Inflammatory macrophage treated with lipopolysaccharide for 1 hour (primary cell): ENCODE measurements around the gene INTS6.
A peak's percentile ranks its signal among the peaks of the same experiment; 100 is the strongest.
"Not testable (repeated sequence)": the region's sequence is repeated elsewhere in the genome, so short reads cannot be mapped to it uniquely, and the experiment has no call there.

Source experiments
- DNase-seq, 2 donors: peaks; one replicate each; pipeline ENCODE4 v3.0.0-alpha.2; 2020 to 2022

INTS6 gene

DNA sequence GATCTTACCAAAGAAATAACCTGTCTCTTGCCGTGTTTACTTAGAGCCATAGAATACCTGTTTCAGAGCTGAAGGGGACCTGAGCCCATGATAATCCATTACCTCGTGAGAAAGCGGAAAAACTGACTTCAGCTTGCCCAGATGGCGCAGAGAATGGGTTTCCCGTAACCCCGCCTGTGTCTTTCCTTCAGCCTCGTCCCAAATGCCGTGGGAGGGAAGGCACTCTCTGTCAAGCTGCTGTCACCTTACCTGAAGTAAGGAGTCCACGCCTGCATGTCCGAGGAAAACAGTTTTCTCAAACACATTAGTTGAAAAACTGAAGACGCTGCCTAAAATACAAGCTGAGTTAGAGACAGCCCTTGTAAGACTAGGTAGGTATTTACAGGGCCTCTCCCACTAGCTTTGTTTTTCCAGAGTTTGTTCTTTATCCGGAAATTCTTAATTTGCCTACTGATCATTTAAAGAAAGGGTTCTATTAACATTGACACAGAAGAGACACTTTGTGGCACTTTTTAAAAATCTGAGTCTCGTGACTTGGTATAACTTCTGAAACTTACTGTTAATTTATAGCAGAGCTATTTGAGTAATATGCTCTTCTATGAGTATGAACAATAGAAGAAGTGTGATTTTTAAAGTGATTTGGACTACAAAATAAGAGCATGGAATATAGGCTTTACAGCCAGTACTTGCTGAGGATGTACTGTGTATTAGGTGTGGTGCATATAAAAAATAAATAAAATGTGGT lies 1.3 kb upstream of the INTS6 start:
- DNase-seq = peak; percentile 32 to 43

GRCh38 chr13:51453207-51453958 lies 547 bp upstream of the INTS6 start:
- peak; percentile 68 to 72 for DNase-seq

DNA sequence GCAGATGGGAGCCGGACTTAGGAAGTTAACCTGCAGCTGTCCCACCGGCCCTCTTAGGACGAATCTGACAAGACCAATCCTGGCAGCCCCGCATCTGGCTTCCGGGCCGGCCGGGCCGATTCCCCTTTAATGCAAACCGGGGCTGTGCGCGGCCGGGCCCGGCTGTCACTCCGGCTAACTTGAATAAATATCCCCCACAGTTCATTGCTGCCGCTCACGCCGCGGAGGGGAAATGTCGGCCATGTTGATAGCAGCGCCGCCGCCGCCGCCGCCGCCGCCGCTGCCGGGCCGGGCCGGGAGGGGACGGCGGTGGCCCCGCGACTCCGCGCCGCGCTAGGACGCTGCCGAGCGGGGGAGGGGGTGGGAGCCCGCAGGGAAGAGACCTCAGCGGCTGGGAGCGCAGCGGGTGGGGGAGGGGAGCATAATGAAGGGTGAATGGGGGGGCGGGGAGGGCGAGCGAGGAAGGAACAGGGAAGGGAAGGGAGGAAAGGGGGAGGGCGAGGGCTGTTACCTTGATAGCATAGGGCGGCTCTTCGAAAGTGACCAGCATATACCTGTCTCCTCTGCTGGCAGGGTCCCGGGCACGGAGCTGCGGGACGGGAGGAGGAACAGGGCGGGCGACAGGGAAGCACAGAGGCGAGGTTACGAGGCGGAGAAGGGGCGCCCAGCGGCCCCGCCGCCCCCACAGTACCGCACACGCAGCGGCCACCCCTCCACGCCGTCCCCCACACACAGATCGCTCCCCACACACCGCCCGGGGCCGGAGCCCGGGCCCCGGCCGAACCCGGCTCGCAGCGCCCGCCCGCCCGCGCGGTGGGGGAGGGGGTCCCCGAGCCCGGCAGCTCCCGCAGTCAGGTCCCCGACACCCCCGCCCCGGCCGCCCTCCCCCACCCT lies 1.1 kb downstream of the INTS6 start:
- peak; percentile 71 to 75 for DNase-seq

DNA sequence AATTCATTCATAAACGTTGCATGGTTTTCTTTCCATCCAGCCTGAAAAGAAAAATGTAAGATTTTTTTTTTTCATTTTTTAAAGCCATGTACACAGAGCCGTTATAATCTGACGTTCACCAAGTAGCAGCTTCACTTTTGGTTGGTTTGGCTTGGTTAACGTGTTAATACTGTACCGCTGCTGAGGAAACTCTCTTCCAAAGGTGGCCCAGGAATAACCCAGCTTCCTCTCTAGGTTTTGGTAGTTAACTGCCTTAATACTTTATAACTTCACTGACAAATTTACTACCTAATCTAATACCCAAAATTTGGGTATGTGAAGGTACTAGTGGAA lies 1.7 kb downstream of the INTS6 start:
- no peak for DNase-seq

GRCh38 chr13:51449018-51449417 lies 3.8 kb downstream of the INTS6 start:
- no peak for DNase-seq

DNA sequence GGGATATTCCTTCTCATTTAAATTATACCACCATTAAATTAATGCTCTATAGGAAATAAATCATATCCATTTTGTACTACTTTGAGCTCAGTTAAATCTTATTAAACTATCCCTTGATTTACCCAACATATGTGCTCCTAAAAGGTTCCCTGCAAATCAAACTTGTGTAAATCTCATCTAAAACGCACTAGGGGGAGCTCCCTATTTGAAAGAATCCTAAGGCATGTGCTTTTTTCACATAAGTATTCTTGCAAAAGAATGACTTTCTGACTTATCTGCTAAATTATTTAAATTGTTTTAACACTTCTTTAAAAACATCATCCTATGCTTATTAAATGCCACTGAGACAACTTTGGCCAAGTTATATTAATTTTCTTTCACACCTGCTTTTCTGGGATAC lies 7.9 kb downstream of the INTS6 start:
- DNase-seq = peak; percentile 15 to 23

DNA sequence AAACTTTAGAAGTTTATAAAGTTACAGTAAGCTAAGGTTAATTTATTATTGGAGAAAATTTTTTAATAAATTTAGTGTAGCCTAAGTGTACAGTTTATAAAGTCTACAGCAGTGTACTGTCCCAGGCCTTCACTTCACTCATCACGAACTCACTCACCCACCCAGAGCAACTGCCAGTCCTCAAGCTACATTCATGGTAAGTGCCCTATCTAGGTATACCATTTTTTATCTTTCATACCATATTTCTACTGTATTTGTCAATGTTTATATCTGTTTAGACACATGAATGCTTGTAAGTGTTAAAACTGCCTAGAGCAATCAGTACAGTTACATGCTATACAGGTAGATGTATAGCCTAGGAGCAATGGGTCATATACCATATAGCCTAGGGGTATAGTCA lies 12.5 kb downstream of the INTS6 start:
- no peak for DNase-seq

GRCh38 chr13:51437550-51438127 lies 15.2 kb downstream of the INTS6 start:
- no peak for DNase-seq

DNA sequence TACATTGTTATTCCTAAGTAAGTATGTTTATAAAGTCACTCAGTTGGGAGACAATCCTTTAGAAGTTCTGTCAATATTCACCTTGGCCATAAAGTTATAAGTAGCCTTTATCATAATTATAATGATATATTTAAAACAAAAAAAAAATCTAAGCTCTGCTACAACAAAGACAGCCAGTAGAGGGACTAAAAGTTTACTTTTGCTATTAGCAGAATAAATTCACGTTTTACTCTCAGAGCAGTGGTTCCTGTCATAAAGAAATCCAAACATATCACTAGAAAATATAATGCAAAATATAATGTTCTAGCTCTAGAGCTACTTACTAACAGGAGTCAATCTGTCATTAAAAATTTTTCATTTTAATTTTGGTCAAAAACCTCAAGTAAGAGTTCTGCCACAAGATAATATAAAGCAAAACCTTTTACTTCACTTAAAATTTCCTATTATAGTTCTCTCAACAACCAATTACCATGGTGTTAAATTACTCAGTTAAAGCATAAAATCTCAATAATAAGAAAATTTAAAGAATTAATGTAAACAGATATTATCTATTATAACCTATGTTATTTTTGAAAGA lies 17.7 kb downstream of the INTS6 start:
- peak; percentile 10 to 67 for DNase-seq

DNA sequence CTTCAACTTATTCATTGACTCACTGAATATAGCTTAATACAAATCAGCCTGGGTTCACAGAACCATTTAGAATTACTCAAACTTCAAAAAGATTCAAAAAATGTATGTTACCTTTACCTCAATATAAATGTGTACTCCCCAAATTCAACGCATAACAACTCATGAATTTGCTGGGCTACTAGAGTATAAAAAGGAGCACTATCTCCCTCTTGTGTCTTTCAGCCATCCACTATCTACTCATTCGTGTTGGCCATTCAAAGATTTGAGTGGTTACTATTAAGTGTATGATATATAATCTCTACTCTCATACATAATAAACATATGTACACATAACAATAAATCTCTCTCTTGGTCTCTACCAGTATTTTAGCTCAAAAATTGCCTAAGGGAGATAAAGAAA lies 20.3 kb downstream of the INTS6 start:
- no peak for DNase-seq

GRCh38 chr13:51426982-51427381 lies 25.9 kb downstream of the INTS6 start:
- no peak for DNase-seq

GRCh38 chr13:51425410-51426042 lies 27.3 kb downstream of the INTS6 start:
- DNase-seq = no peak

GRCh38 chr13:51423766-51424165 lies 29.1 kb downstream of the INTS6 start:
- no peak for DNase-seq

GRCh38 chr13:51422484-51422883 lies 30.4 kb downstream of the INTS6 start:
- DNase-seq = no peak

- no peak for DNase-seq
These were observed 31.9 kb downstream of the INTS6 start for GRCh38 chr13:51420681-51421490.

- DNase-seq = peak; percentile 65 to 71
These were observed 33.7 kb downstream of the INTS6 start for GRCh38 chr13:51419001-51419636.

DNA sequence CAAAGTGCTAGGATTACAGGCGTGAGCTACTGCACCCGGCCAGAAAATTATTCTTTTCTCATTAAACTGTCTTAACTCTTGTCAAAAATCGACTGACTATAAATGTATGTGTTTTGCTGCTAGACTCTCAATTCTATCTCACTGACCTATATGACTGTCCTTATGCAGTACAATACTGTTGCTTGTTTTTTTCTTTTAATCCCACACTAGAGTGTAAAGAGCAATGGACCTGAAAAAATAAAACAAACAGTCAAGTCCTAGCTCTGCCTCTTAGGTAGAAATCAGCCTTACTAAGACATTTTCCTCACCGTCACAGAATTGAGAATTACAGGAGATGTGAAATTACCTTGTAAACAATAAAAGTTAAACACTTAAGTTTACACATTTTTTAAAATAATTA lies 35.1 kb downstream of the INTS6 start:
- no peak for DNase-seq

GRCh38 chr13:51416107-51416506 lies 36.7 kb downstream of the INTS6 start:
- DNase-seq = peak in 1 of 2 donors; percentile 10

DNA sequence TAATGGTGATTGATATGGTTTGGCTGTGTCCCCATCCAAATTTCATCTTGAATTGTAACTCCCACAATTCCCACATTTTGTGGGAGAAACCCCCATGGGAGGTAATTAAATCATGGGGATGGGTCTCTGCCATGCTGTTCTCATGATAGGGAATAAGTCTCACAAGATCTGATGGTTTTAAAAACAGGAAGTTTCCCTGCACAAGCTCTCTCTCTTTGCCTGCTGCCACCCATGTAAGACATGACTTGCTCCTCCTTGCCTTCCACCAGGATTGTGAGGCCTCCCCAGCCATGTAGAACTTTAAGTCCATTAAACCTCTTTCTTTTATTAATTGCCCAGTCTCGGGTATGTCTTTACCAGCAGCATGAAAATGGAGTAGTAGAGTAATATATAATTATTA lies 37.5 kb downstream of the INTS6 start:
- DNase-seq = not testable (repeated sequence)

DNA sequence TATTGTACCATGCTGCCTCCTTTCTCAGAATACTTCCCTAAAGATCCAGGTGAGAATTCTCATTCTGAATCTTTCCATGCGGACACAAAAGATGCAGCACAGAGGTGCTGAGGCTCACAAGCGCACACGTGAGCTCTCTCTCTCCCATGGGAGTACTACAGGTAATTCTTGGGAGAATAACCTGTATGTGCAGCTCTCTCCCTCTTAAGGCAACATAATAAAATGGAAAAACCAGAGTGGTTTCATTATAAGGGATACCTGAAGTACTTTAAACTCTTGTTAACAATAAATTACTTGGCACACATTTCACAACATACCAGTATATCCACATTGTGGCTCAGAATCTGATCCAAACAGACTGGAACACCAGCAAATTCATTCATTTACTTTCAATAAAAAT lies 40.4 kb downstream of the INTS6 start:
- DNase-seq = no peak

GRCh38 chr13:51405176-51405575 lies 47.7 kb downstream of the INTS6 start:
- DNase-seq = peak in 1 of 2 donors; percentile 16
